SKM-1 treated with dmso at 0.1 percent for 144 hours (cell line): Measurements from ENCODE around the gene BAAT.

Source experiments
- DNase-seq: peaks from one replicate; lab custom pipeline; 2025; ENCODE audit not compliant: unreplicated experiment; lab: John Stamatoyannopoulos, UW

The BAAT gene

DNA sequence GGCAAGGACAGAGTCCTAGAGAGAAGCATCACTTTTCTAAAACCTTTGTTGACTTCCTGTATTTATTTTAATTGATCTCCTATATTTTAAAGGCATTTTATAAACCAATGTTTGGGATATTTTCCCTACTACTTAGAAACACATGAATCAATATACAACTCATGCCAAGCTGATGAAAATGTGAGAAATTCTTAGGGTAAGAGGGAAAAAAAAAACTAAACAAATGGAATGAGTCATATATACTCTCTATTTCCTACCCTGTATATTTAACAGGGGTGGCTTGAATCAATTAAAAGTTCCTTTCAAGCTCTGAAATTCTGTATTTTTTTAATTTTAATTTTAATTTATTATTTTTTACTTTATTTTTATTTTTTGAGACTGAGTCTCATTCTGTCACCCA, 19.6 kb downstream of the BAAT start:
- DNase-seq = no peak

DNA sequence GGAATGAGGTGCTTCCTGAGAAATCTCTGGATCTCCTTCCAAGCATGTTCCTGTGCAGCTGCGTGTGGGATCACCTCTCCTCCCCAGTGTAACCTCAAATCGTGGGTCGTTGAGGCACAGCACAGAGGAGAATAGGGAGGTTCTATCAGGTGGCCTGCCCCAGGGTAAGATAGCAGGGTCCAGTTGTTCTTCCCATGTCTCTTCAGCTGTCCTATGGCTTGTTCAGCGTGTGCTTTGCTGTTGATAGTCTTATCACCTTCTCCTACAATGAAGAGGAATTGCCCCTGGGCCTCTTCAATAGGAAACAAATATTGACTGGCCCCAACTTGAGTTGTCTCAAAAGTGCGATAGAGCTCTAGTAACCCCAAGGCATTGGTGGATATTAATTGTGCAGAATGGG, 22.4 kb downstream of the BAAT start:
- no peak for DNase-seq

DNA sequence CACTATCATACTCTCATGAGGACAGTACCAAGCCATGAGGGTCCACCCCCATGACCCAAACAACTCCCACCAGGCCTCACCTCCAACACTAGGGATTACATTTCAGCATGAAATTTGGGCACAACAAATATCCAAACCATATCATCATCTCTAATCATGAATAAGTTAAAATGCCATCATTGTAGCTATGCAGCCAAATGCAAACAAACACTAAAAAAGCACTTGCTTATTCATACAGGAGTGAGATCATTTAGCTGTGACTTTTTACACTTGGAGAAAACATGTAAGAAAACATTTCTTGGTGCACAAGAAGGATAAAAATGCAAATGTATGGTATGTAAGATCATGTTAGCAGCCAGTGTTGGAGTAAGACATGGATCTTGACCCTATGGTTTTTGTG, 24.2 kb downstream of the BAAT start:
- DNase-seq = no peak

DNA sequence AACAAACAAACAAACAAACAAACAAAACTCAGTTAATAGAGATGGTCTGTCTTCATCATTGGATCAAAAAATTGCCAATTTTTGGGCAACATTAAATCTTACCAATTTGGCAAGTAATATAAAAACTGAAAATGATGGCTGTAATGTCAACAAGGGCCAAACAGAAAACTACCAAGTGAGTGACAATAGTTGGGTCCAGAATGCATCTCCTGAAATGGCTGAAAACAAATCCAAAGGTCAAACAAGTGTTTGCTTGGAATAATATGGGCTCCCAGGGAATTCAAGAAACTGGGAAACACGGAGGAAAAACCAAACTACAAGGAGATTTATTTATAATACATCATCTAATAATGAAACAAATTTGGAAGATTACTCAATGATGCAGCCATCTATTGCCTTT, 25.1 kb downstream of the BAAT start:
- no peak for DNase-seq

DNA sequence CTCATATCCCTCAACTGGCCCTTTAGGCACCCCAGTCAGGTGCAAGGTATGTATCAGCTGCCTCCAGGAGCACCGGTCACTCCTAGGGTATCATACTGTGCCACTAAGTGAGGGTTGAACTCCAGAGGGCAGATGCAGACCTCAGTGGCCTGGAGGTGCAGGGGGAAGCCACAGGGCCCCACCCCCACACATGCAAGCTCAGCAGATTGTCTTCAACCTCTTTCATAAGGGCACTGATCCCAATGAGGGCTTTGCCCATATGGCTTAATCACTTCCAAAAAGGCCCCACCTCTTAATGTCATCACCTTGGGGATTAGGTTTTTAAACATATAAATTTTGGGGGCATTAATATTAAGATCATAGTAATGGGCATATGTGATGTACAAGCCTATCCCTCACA, 28.2 kb downstream of the BAAT start:
- no peak for DNase-seq

DNA sequence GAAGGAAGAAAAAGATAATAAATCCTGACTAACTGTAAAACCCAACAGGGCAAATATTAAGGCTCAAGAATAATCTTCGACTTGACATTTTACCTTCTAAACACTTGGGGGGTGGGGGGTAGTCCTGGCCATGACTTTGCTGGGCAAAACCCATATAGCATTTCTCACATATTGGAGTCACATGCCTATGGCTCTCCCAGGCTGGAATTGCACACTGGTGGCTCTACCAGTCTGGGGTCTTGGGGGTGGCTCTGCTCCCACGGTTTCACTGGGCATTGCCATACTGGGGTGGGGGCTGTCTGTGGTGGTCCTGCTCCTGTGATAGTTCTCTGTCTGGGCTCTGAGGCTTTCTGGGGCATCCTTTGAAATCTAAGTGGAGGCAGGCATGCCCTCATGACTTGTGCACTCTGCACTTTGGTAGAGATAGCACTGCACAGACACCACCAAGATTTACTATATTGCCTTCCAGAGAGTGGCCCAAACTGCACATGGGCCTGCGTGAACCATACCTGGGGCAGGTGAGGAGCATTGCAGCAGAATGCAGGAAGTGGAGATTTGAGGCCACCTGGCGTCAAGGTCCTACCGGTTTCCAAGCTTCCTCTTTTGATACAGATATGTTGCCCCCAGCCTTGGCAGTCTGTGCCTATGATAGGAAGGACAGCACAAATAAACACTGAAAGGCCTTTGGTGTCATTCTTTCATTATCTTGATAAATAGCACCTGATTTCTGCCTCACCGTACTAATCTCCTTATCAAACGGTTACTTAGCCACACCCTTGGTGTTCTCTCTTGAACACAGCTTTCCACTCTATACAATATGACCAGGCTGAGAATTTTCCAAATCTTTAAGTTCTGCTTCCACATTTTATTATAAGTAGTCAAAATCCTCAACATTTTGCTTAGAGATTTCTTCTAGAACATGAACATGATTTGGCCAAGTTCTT, 29.8 kb downstream of the BAAT start:
- no peak for DNase-seq

DNA sequence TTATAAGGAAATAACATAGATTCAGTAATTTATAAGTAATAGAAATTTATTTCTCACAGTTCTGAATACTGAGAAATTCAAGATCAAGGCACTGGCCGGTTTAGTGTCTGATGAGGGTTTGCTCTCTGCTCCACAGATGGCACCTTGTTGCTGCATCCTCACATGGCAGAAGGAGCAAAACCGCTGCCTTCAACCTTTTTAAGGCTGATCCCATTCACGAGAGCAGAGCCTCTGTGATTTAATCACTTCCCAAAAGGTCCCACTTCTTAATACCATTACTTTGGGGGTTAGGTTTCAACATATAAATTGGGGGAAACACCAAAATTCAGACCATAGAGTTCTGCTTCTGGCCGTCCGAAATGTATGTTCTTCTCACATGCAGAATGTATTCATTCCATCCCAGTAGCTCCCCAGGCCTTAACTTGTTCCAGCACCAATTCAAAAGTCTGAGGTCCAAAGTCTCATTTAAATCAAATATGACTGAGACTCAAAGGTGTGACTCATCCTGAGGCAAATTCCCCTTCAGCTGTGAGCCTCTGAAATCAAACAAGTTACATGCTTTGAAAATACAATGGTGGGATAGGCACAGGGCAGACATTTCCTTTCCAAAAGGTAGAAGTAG, 30.6 kb downstream of the BAAT start:
- no peak for DNase-seq

DNA sequence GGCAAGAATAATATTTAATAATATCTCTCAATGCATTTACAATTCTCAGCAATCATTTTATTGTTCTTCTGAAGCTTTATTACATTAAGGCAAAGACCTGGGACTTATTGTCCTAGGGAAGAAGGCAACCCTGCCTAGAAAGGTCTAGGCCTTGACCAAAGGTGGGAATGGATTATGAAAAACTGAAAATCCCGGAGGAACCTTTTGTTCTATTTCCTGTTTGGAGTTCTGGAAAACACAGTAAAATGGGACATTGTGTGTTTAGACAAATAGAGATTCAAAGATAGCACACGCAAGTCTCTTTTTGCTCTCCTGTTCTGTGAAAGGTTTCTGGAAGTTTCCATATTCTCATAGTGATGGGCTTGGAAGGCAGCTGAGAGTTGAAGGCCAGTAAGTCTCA, 31.1 kb downstream of the BAAT start:
- no peak for DNase-seq

DNA sequence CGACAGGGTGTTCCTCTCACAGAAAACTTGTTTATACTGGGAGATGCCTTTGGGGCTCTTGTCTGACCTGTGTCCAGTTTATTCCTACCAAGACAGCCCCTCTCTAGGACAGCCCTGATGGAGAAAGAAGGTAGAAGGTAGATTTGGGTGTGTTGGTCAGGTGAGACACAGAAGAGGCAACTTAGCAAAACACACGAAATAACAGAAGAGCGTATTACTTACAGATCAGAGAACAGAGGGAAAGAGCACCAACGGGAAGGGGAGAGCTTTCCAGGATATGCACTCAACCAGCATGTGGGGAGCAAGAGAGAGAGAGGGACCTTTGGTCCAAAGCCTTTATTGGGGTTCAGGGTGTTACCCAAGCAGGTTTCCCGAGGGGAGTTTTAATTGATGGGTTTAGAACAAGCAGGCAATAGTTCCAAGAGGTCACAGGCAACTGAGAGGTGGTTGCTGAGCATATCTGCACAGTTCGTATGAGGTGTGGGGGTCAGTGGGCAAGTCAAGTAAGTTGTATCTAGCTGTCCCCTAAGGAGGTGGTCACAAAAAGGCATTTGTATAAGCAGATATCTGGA, 31.8 kb downstream of the BAAT start:
- no peak for DNase-seq

DNA sequence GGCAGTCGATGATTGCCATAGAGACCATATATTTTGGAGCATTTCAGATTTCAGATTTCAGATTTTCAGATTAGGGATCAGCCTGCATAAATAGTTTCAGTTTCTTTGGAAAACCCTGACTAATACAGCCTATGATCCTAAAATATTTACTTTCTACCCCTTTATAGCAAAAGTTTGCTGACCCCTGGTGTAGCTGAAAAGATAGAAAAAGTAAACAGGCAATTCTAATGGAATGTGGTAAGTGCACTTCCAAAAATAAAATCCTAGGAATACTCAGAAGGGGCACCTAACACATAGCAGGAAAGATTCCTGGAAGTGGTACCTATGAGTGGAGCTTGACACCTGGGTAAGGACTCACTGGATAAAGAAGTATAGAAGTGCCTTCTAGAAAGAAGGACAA, 34.5 kb downstream of the BAAT start:
- no peak for DNase-seq

DNA sequence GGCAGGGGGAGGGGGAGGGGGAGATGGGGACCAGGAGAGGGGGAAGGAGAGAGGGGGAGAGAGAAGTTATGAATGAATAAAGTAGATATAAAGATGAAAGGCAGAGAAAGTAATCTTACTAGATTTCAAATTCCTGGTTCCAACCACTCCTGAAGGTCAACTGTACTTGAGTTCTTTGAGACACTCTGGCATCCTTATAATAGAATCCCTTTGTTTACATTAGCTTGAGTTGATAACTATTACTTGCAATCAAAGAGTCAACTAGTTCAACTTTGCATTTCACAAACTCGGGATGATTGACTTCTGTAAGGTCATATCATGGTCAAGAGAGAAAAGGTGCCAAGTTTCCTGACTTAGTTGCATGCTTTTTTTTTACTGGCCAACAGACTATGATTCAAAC, 42.2 kb downstream of the BAAT start:
- no peak for DNase-seq

DNA sequence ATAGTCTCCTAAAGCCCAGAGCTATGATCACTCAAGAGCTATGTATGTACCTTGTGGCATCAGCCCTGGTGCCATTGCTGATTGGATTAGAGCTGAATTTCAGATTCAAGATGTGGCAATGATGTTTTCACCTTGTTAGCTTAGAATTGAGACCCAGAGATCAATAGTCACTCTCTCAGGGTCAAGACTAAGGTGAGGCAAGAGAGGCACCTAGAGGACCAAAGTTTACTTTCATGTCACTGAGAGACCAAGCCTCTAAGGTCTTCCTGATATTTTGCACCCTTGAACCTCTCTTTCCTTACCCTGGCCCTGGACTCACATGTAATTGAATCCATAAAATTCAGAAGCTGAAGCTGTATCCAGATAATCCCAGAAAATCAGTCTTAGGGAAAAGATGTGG, 42.8 kb downstream of the BAAT start:
- DNase-seq = no peak

DNA sequence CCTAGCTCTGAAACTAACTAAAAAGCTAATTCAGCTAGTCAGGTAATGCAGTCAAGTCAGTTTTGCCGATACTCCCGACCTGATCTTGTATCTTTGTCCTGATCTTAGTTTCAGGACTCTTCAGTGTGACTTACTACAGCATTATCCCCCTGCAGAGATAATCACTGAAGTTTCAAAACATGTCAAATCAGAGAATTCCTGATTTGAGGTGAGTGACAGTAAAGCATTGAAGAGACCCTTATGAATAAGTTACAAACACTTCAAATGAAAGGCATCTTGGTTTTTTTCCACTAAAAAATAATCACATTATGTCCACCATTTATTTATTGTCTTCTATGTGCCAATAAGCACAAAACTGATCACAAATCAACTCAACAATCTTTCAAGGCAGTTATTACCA, 47.6 kb downstream of the BAAT start:
- DNase-seq = no peak

DNA sequence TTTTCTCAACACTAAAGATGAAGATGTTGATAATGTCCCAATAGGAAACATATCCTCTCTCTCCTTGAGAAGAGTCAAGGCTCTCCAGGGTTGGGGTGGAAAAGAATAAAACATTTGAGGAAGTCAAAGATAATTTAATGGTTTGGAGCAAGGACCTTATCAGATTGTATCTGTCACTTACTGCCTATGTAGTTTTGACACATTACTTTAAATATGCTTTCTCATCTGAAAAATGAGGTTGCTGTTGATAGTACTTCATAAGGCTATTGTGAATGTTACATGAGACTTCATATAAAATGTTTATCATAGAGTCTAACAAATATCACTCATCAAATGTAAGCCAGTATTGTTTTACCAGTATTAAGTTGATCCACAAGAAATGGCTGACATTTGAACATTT, 48.7 kb downstream of the BAAT start:
- no peak for DNase-seq

DNA sequence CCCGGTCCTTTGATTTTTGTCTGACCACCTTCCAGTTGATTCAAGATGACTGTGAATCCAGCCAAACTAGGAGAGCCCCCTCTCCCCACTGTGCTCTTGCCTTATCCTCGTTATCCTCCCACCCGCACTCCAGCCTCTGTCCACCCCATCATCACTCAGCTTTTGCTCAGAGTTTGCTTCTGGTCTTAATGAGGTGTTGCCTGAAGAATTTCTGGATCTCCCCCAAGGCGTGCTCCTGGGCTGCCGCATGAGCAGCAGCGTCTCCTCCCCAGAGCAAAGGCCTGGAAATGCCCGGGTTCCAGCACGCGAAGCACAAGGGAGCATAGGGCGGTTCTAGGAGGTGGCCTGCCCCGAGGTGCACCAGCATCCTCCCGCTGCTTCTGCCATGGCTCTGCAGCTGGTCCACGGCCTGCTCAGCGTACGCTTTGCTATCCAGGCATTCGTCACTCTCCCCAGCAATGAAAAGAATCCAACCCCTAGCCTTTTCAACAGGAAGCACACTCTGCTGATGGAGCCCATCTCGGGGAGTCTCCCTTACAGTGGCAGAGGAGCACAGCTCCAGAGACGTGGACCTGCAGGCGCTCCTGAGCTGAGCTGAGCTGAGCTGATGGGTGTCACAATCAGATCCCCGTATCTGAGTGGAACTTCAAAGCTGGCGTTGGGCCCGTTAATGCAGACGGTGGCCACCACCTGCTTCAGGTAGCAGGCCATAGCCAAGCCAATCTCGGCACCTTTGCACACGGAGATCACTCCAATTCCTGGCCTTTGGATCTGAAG, 50.7 kb downstream of the BAAT start:
- DNase-seq = no peak

DNA sequence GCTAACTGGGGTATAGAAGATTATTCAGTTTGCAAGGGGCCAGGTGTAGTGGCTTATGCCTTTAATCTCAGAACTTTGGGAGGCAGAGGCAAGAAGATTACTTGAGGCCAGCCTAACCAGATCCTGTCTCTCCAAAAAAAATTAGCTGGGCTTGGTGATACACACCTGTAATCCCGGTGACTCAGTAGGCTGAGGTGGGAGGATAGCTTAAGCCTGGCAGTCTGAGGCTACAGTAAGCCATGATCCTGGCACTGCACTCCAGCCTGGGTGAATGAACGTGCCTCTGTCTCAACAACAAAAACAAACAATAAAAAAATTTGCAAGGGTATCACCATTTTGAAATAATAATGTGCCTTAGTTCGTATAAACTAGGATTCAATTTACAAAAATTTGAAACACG, 51.3 kb downstream of the BAAT start:
- DNase-seq = no peak

DNA sequence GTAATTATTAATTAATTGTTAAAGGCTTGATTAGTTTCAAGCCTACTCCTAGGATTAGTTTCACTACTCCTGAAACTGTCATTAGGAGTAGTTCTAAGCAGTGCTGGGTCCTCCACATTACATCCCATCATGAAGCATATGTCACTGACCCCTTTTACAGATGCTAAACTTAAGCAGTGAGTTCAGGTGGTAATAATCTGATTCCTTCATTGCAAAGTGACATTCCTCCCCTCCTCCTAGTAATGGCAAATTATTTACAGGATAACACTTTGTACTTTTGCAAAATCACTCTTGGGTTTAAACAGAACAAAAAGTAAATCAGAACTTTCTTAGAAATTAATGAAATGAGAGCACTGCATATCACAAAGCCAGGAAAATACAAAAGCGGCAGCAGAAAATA, 52.4 kb downstream of the BAAT start:
- no peak for DNase-seq

DNA sequence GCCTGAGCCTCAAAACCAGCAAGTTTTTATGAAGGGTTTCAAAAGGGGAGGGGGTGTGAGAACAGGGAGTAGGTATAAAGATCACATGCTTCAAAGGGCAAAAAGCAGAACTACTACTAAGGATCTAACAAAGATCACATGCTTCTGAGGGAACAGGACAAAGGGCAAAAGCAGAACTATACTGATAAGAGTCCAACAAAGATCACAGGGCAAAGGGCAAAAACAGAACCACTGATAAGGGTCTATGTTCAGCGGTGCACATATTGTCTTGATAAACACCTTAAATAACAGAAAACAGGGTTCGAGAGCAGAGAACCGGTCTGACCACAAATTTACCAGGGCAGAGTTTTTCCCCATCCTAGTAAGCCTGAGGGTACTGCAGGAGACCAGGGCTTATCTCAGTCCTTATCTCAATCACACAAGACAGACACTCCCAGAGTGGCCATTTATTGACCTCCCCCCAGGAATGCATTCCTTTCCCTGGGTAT, 57.3 kb downstream of the BAAT start:
- DNase-seq = peak; percentile 1

DNA sequence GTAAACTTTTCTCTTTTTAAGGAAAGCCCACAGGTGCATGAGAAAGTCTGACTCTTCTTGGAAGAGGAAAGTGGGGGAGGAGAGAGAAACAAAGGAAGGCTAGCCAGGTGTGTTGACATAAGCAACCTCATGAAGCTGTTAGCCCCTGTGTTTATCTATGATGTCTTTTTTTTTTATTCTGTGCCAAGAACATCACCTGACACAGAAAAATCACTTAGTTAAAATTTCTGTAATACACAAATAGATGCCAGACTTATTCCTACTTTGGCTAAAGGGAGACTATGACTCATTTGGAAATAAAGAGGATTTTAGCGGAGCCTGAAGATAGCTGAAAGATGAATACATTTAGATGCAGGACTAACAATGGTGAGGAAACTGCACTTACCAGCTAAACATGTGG, 58.3 kb downstream of the BAAT start:
- DNase-seq = no peak

DNA sequence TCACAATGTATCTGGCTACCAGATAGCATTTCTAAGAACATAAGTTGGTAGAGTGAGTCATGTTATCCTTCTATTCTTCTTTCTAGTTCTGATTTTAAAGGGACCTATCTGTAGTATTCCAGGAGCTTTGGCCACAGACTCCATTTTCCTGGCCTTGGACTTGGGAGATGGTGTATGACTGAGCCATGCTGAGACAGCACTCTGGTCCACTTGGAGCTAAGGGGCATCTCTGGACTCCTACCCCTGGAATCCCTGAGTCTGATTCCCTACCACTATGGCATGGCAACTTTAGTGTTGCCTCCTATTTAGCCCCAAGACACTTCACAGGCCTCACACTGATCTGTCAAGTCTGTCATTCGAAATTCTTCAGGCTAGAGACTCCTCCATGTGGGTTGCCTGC, 58.8 kb downstream of the BAAT start:
- DNase-seq = no peak

DNA sequence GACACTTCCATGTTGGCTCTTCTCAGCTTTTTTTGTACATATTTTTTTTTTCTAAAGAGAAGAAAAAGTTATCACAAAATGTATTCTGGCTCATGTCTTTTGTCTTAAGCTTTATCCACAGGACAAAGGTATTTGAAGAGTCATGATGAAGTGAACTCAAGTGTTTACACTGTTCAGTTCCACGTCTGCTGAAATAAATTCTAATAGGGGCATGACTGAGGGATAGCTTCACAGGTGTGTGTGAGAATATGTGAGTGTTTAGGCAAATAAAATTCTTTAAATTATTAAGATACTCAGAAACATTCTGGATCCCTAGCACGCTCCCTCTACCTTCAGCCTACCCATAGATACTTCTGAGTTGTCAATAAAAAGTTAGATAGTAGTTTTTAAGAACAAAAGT, 59.8 kb downstream of the BAAT start:
- no peak for DNase-seq
